Mucosa of stomach (tissue), 1 donor: ENCODE measurements around the gene ERG.

Experiments used
- H3K27me3 ChIP-seq: one replicate; pipeline ENCODE4 v1.7.0; 2013; ENCODE audit warnings: mild to moderate bottlenecking, low read length; ENCODE audit not compliant: control insufficient read depth, insufficient read depth
- H3K36me3 ChIP-seq: one replicate; pipeline ENCODE4 v1.7.0; 2013; ENCODE audit warnings: low read length; ENCODE audit not compliant: control insufficient read depth, insufficient read depth
- H3K4me1 ChIP-seq: one replicate; pipeline ENCODE4 v1.7.0; 2013; ENCODE audit warnings: mild to moderate bottlenecking, low read length; ENCODE audit not compliant: control insufficient read depth, insufficient read depth
- H3K4me3 ChIP-seq: one replicate; pipeline ENCODE4 v1.7.0; 2013; ENCODE audit warnings: low read length
- H3K9ac ChIP-seq: one replicate; pipeline ENCODE4 v1.7.0; 2013; ENCODE audit warnings: mild to moderate bottlenecking, low read length, moderate library complexity
- H3K9me3 ChIP-seq: one replicate; pipeline ENCODE4 v1.7.0; 2013; ENCODE audit warnings: mild to moderate bottlenecking, low read length, moderate library complexity; ENCODE audit not compliant: control insufficient read depth
- donor health status: Pancreatic carcinoma.

ERG gene

GRCh38 chr21:38468989-38469388 lies 29.3 kb downstream of the ERG start:
- H3K27me3 ChIP-seq = no peaks in the 10 kb centered on the region
- no peaks in the 10 kb centered on the region for H3K9me3 ChIP-seq
- no peaks in the 10 kb centered on the region for H3K36me3 ChIP-seq
- no peaks in the 10 kb centered on the region for H3K4me1 ChIP-seq
- no peak overlapping the region for H3K4me3 ChIP-seq
- H3K9ac ChIP-seq = no peak overlapping the region

GRCh38 chr21:38467911-38468310 lies 30.4 kb downstream of the ERG start:
- Histone ChIP-seq H3K27me3 (no peaks in the 10 kb centered on the region), H3K9ac (no peak overlapping the region)

GRCh38 chr21:38467374-38467773 lies 30.9 kb downstream of the ERG start:
- Histone ChIP-seq H3K4me3 (no peak overlapping the region), H3K27me3 (no peaks in the 10 kb centered on the region), H3K36me3 (no peaks in the 10 kb centered on the region), H3K9me3 (no peaks in the 10 kb centered on the region), H3K4me1 (no peaks in the 10 kb centered on the region), H3K9ac (no peak overlapping the region)

More at GRCh38 chr21:38467911-38468310, 30.4 kb downstream of the ERG start:
- H3K4me3 ChIP-seq = no peak overlapping the region
- H3K36me3 ChIP-seq = no peaks in the 10 kb centered on the region
- H3K9me3 ChIP-seq = no peaks in the 10 kb centered on the region
- no peaks in the 10 kb centered on the region for H3K4me1 ChIP-seq

- Histone ChIP-seq H3K4me1 (no peaks in the 10 kb centered on the region), H3K27me3 (no peaks in the 10 kb centered on the region), H3K36me3 (no peaks in the 10 kb centered on the region), H3K9ac (no peak overlapping the region), H3K4me3 (no peak overlapping the region), H3K9me3 (no peaks in the 10 kb centered on the region)
Observed at GRCh38 chr21:38460171-38460742, 38.0 kb downstream of the ERG start.

GRCh38 chr21:38459490-38459889 lies 38.8 kb downstream of the ERG start:
- no peak overlapping the region for H3K9ac ChIP-seq
- no peaks in the 10 kb centered on the region for H3K36me3 ChIP-seq
- no peak overlapping the region for H3K4me3 ChIP-seq
- H3K4me1 ChIP-seq = no peaks in the 10 kb centered on the region
- H3K9me3 ChIP-seq = no peaks in the 10 kb centered on the region
- no peaks in the 10 kb centered on the region for H3K27me3 ChIP-seq

- no peaks in the 10 kb centered on the region for H3K36me3 ChIP-seq
- H3K9me3 ChIP-seq = no peaks in the 10 kb centered on the region
- no peak overlapping the region for H3K4me3 ChIP-seq
- H3K27me3 ChIP-seq = no peaks in the 10 kb centered on the region
- no peaks in the 10 kb centered on the region for H3K4me1 ChIP-seq
- H3K9ac ChIP-seq = no peak overlapping the region
Observed at GRCh38 chr21:38455403-38455802, 42.9 kb downstream of the ERG start.

GRCh38 chr21:38454702-38455101 lies 43.6 kb downstream of the ERG start:
- Histone ChIP-seq H3K9ac (no peak overlapping the region), H3K4me3 (no peak overlapping the region), H3K36me3 (no peaks in the 10 kb centered on the region), H3K4me1 (no peaks in the 10 kb centered on the region), H3K9me3 (no peaks in the 10 kb centered on the region), H3K27me3 (no peaks in the 10 kb centered on the region)

- no peaks in the 10 kb centered on the region for H3K36me3 ChIP-seq
- H3K9ac ChIP-seq = no peak overlapping the region
- no peaks in the 10 kb centered on the region for H3K4me1 ChIP-seq
- no peak overlapping the region for H3K4me3 ChIP-seq
- no peaks in the 10 kb centered on the region for H3K9me3 ChIP-seq
- H3K27me3 ChIP-seq = no peaks in the 10 kb centered on the region
Observed at GRCh38 chr21:38454161-38454560, 44.1 kb downstream of the ERG start.

- H3K9ac ChIP-seq = no peak overlapping the region
- H3K4me3 ChIP-seq = no peak overlapping the region
- H3K9me3 ChIP-seq = no peaks in the 10 kb centered on the region
- no peaks in the 10 kb centered on the region for H3K36me3 ChIP-seq
- no peaks in the 10 kb centered on the region for H3K27me3 ChIP-seq
- no peaks in the 10 kb centered on the region for H3K4me1 ChIP-seq
Observed at GRCh38 chr21:38448671-38449385, 49.4 kb downstream of the ERG start.

GRCh38 chr21:38447611-38448010 lies 50.7 kb downstream of the ERG start:
- Histone ChIP-seq H3K27me3 (no peaks in the 10 kb centered on the region), H3K4me1 (no peaks in the 10 kb centered on the region), H3K9me3 (no peaks in the 10 kb centered on the region), H3K4me3 (no peak overlapping the region), H3K9ac (no peak overlapping the region), H3K36me3 (no peaks in the 10 kb centered on the region)

GRCh38 chr21:38444691-38445090 lies 53.6 kb downstream of the ERG start:
- no peaks in the 10 kb centered on the region for H3K27me3 ChIP-seq
- no peak overlapping the region for H3K4me3 ChIP-seq
- no peaks in the 10 kb centered on the region for H3K4me1 ChIP-seq
- no peaks in the 10 kb centered on the region for H3K9me3 ChIP-seq
- H3K36me3 ChIP-seq = no peaks in the 10 kb centered on the region
- H3K9ac ChIP-seq = no peak overlapping the region

GRCh38 chr21:38443110-38443509 lies 55.2 kb downstream of the ERG start:
- H3K9me3 ChIP-seq = no peaks in the 10 kb centered on the region
- no peaks in the 10 kb centered on the region for H3K36me3 ChIP-seq
- no peak overlapping the region for H3K4me3 ChIP-seq
- H3K4me1 ChIP-seq = no peaks in the 10 kb centered on the region
- no peak overlapping the region for H3K9ac ChIP-seq
- no peaks in the 10 kb centered on the region for H3K27me3 ChIP-seq
